ENCODE measurements around the gene C16orf95.

DNA sequence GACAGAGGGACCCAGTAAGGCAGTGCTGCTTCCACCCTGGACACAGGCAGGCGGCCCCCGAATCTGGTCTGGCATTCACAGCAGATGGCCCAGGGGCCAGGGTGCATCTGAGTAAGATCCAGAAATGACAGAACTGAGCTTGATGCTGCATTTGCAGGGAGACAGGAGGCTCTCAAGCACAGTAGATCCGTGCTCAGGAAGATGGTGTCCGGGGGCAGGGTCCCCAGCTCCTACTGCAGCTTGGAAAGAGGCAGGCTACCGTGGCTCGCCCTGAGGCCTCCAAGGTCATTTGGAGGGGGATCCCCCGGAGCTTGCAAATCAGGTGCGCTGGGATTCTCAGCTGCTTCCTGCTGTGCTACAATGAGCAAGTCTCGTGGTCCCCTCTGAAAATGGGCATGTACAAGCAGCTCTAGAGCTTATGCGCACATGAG, 2.2 kb downstream of the C16orf95 start:
- TF ChIP-seq, protein P1, sequence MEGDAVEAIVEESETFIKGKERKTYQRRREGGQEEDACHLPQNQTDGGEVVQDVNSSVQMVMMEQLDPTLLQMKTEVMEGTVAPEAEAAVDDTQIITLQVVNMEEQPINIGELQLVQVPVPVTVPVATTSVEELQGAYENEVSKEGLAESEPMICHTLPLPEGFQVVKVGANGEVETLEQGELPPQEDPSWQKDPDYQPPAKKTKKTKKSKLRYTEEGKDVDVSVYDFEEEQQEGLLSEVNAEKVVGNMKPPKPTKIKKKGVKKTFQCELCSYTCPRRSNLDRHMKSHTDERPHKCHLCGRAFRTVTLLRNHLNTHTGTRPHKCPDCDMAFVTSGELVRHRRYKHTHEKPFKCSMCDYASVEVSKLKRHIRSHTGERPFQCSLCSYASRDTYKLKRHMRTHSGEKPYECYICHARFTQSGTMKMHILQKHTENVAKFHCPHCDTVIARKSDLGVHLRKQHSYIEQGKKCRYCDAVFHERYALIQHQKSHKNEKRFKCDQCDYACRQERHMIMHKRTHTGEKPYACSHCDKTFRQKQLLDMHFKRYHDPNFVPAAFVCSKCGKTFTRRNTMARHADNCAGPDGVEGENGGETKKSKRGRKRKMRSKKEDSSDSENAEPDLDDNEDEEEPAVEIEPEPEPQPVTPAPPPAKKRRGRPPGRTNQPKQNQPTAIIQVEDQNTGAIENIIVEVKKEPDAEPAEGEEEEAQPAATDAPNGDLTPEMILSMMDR (IDR thresholded peaks at IDR 0.05): no peak
- TF ChIP-seq ZFX (IDR thresholded peaks at IDR 0.05; ENCODE audit: borderline replicate concordance): no peak
